Parathyroid adenoma (tissue), 2 donors: ENCODE measurements around the gene DGKB.

Experiments
- H2AFZ ChIP-seq: fragments of 300-600 bp; sonication (generic); one replicate; pipeline ENCODE4 v1.7.0; 2017; ENCODE audit warnings: antibody characterized with exemption, mild to moderate bottlenecking
- H3K27ac ChIP-seq: fragments of 300-600 bp; sonication (generic); one replicate; pipeline ENCODE4 v1.7.0; 2017
- H3K27me3 ChIP-seq: fragments of 300-600 bp; sonication (generic); one replicate; pipeline ENCODE4 v1.7.0; 2017; ENCODE audit warnings: low read length; ENCODE audit not compliant: control insufficient read depth, insufficient read depth
- H3K36me3 ChIP-seq: fragments of 300-600 bp; sonication (generic); one replicate; pipeline ENCODE4 v1.7.0; 2017; ENCODE audit warnings: low read length; ENCODE audit not compliant: control insufficient read depth, insufficient read depth
- H3K4me1 ChIP-seq: fragments of 300-600 bp; sonication (generic); one replicate; pipeline ENCODE4 v1.7.0; 2017; ENCODE audit warnings: control low read depth
- H3K4me2 ChIP-seq: fragments of 300-600 bp; sonication (generic); one replicate; pipeline ENCODE4 v1.7.0; 2017; ENCODE audit warnings: low read length
- H3K4me3 ChIP-seq: fragments of 300-600 bp; sonication (generic); one replicate; pipeline ENCODE4 v1.7.0; 2017; ENCODE audit warnings: low read depth, low read length
- H3K79me2 ChIP-seq: fragments of 300-600 bp; sonication (generic); one replicate; pipeline ENCODE4 v1.7.0; 2017; ENCODE audit warnings: control low read depth
- H3K9ac ChIP-seq: fragments of 300-600 bp; sonication (generic); one replicate; pipeline ENCODE4 v1.7.0; 2017; ENCODE audit warnings: mild to moderate bottlenecking
- H3K9me3 ChIP-seq: fragments of 300-600 bp; sonication (generic); one replicate; pipeline ENCODE4 v1.7.0; 2017; ENCODE audit warnings: low read length; ENCODE audit not compliant: control insufficient read depth
- CTCF ChIP-seq: fragments of 300-600 bp; sonication (generic); IDR thresholded peaks from one replicate; pipeline ENCODE4 v1.7.0; 2017; ENCODE audit warnings: antibody characterized with exemption, mild to moderate bottlenecking
- donor health status: primary hyperparathyroidism.

The DGKB gene

GRCh38 chr7:14321947-14322346 is 580.6 kb downstream of the DGKB start:
- Histone ChIP-seq H3K79me2 (no peaks in the 10 kb centered on the region), H3K4me1 (no peaks in the 10 kb centered on the region), H3K36me3 (no peaks in the 10 kb centered on the region), H3K4me2 (no peak overlapping the region), H3K4me3 (no peak overlapping the region), H2AFZ (no peak overlapping the region), H3K9me3 (no peaks in the 10 kb centered on the region), H3K27me3 (no peaks in the 10 kb centered on the region), H3K27ac (no peak overlapping the region), H3K9ac (no peak overlapping the region)
- no peak for TF ChIP-seq CTCF

GRCh38 chr7:14309432-14309831 is 593.1 kb downstream of the DGKB start:
- no peak for TF ChIP-seq CTCF
- H3K4me3 ChIP-seq: no peak overlapping the region

GRCh38 chr7:14305233-14305866 is 597.2 kb downstream of the DGKB start:
- H3K9me3 ChIP-seq: no peaks in the 10 kb centered on the region
- H3K79me2 ChIP-seq: no peaks in the 10 kb centered on the region
- no peak overlapping the region for H2AFZ ChIP-seq
- no peaks in the 10 kb centered on the region for H3K36me3 ChIP-seq
- TF ChIP-seq CTCF: no peak
- no peak overlapping the region for H3K4me3 ChIP-seq
- H3K27me3 ChIP-seq: no peaks in the 10 kb centered on the region
- H3K4me1 ChIP-seq: no peaks in the 10 kb centered on the region
- H3K27ac ChIP-seq: no peak overlapping the region
- H3K4me2 ChIP-seq: no peak overlapping the region
- no peak overlapping the region for H3K9ac ChIP-seq

More at GRCh38 chr7:14309432-14309831, 593.1 kb downstream of the DGKB start:
- Histone ChIP-seq H3K27me3 (no peaks in the 10 kb centered on the region), H3K4me2 (no peak overlapping the region), H3K79me2 (no peaks in the 10 kb centered on the region), H3K27ac (no peak overlapping the region), H3K9ac (no peak overlapping the region), H3K9me3 (no peaks in the 10 kb centered on the region), H3K4me1 (no peaks in the 10 kb centered on the region), H2AFZ (no peak overlapping the region), H3K36me3 (no peaks in the 10 kb centered on the region)

GRCh38 chr7:14303536-14303935 is 599.0 kb downstream of the DGKB start:
- Histone ChIP-seq H3K4me2 (no peak overlapping the region), H3K79me2 (no peaks in the 10 kb centered on the region), H2AFZ (no peak overlapping the region), H3K4me3 (no peak overlapping the region), H3K27ac (no peak overlapping the region), H3K4me1 (no peaks in the 10 kb centered on the region), H3K36me3 (no peaks in the 10 kb centered on the region), H3K9ac (no peak overlapping the region), H3K9me3 (no peaks in the 10 kb centered on the region), H3K27me3 (no peaks in the 10 kb centered on the region)
- TF ChIP-seq CTCF: no peak

GRCh38 chr7:14294637-14295036 is 607.9 kb downstream of the DGKB start:
- Histone ChIP-seq H3K27ac (no peak overlapping the region), H3K27me3 (no peaks in the 10 kb centered on the region), H3K4me3 (no peak overlapping the region), H3K79me2 (no peaks in the 10 kb centered on the region), H3K9me3 (no peaks in the 10 kb centered on the region), H3K9ac (no peak overlapping the region), H3K4me2 (no peak overlapping the region), H3K4me1 (no peaks in the 10 kb centered on the region), H3K36me3 (no peaks in the 10 kb centered on the region), H2AFZ (no peak overlapping the region)
- TF ChIP-seq CTCF: no peak
